HCT116 (cell line): ENCODE results near the gene LPAR5.

ENCODE experiments used
- ATF3 ChIP-seq: IDR thresholded peaks from 2 replicates; pipeline ENCODE4 v1.6.1; 2012
- CBX3 ChIP-seq: IDR thresholded peaks from 2 replicates; pipeline ENCODE4 v1.6.1; 2012; ENCODE audit warnings: low read depth
- CEBPB ChIP-seq: IDR thresholded peaks from 2 replicates; pipeline ENCODE4 v1.6.1; 2012; ENCODE audit warnings: low read depth
- CTCF ChIP-seq, 3 experiments: fragments of 200-600 bp in 1 of 3; sonication (generic) in 1 of 3; IDR thresholded peaks in 2 of 3; conservative IDR thresholded peaks in 1 of 3; 2 replicates each; pipeline ENCODE4 v1.5.1; 2012 to 2017; ENCODE audit warnings: low read depth in 2 of 3, low read length in 2 of 3, antibody characterized with exemption in 1 of 3, borderline replicate concordance in 1 of 3, control low read depth in 1 of 3, mild to moderate bottlenecking in 1 of 3, mixed read lengths in 1 of 3, mixed run types in 1 of 3, moderate library complexity in 1 of 3; ENCODE audit not compliant: insufficient read depth in 1 of 3
- ELF1 ChIP-seq: IDR thresholded peaks from 2 replicates; pipeline ENCODE4 v1.6.1; 2012; ENCODE audit warnings: low read depth, borderline replicate concordance
- EZH2 ChIP-seq: fragments of 200-600 bp; sonication (generic); IDR thresholded peaks from 2 replicates; pipeline ENCODE4 v1.6.1; 2017; ENCODE audit warnings: antibody characterized with exemption, mixed run types
- EZH2phosphoT487 ChIP-seq: fragments of 200-600 bp; IDR thresholded peaks from 2 replicates; pipeline ENCODE4 v1.6.1; 2018; ENCODE audit warnings: antibody characterized with exemption, borderline replicate concordance
- POLR2A ChIP-seq: IDR thresholded peaks from 2 replicates; pipeline ENCODE4 v1.7.0; 2011; ENCODE audit warnings: borderline replicate concordance; ENCODE audit not compliant: insufficient read depth, insufficient read length; ENCODE audit errors: extremely low read depth
- POLR2AphosphoS5 ChIP-seq: IDR thresholded peaks from 2 replicates; pipeline ENCODE4 v1.6.1; 2011; ENCODE audit warnings: mild to moderate bottlenecking, low read depth, low read length, moderate library complexity
- RAD21 ChIP-seq: IDR thresholded peaks from 2 replicates; pipeline ENCODE4 v1.6.1; 2012; ENCODE audit warnings: low read depth, mild to moderate bottlenecking
- REST ChIP-seq: IDR thresholded peaks from 2 replicates; pipeline ENCODE4 v1.6.1; 2012; ENCODE audit warnings: low read depth
- SIN3A ChIP-seq: IDR thresholded peaks from 2 replicates; pipeline ENCODE4 v1.6.1; 2012; ENCODE audit warnings: low read depth
- YY1 ChIP-seq: IDR thresholded peaks from 2 replicates; pipeline ENCODE4 v1.6.1; 2011; ENCODE audit warnings: low read length, low read depth, moderate library complexity, mild to moderate bottlenecking; ENCODE audit not compliant: insufficient replicate concordance; ENCODE audit errors: extremely low read depth

- no peak for TF ChIP-seq CTCF (IDR thresholded peaks at IDR 0.05 in 2 of 3, conservative IDR thresholded peaks at IDR 0.05 in 1 of 3; ENCODE audit: borderline replicate concordance in 1 of 3, insufficient read depth in 1 of 3, low read depth in 2 of 3, low read length in 2 of 3)
- no peak for TF ChIP-seq CEBPB
- TF ChIP-seq EZH2, result no peak
- no peak for TF ChIP-seq POLR2A
- TF ChIP-seq REST, result no peak
- TF ChIP-seq ATF3, result no peak
- TF ChIP-seq EZH2phosphoT487, result no peak
- TF ChIP-seq ELF1, result peak; percentile 100
- no peak for TF ChIP-seq RAD21
- TF ChIP-seq SIN3A, result no peak; the same call in 1 of the 2 replicates
- TF ChIP-seq POLR2AphosphoS5, result peak; percentile 67
- TF ChIP-seq YY1, result peak; percentile 93
- TF ChIP-seq CBX3, result peak; percentile 86; the same call in 1 of the 2 replicates
Observed at GRCh38 chr12:6662906-6663742, 27.4 kb upstream of the LPAR5 start, which contains the start of gene ING4.
